NCI-H345 treated with DMSO at 0.1 percent for 48 hours (cell line): ENCODE measurements around the gene PIGN.

ENCODE experiments used
- DNase-seq: peaks from one replicate; lab custom pipeline; 2025; ENCODE audit not compliant: unreplicated experiment; lab: John Stamatoyannopoulos, UW

Gene PIGN

GRCh38 chr18:62122330-62122729 lies 64.5 kb downstream of the PIGN start:
- no peak for DNase-seq

GRCh38 chr18:62119884-62120283 lies 67.0 kb downstream of the PIGN start:
- DNase-seq, result no peak

- DNase-seq, result no peak
Observed at GRCh38 chr18:62118328-62118727, 68.5 kb downstream of the PIGN start.

- DNase-seq, result no peak
Observed at GRCh38 chr18:62109676-62110075, 77.2 kb downstream of the PIGN start.

- DNase-seq, result no peak
Observed at GRCh38 chr18:62107881-62108280, 79.0 kb downstream of the PIGN start.

GRCh38 chr18:62106271-62106670 lies 80.6 kb downstream of the PIGN start:
- DNase-seq, result no peak

GRCh38 chr18:62105376-62105775 lies 81.5 kb downstream of the PIGN start:
- DNase-seq, result no peak

- no peak for DNase-seq
Observed at GRCh38 chr18:62102221-62102620, 84.6 kb downstream of the PIGN start.

- no peak for DNase-seq
Observed at GRCh38 chr18:62101321-62101721, 85.5 kb downstream of the PIGN start.

GRCh38 chr18:62098960-62099359 lies 87.9 kb downstream of the PIGN start:
- DNase-seq, result no peak

- no peak for DNase-seq
Observed at GRCh38 chr18:62097698-62098097, 89.2 kb downstream of the PIGN start.

- no peak for DNase-seq
Observed at GRCh38 chr18:62091487-62092120, 95.3 kb downstream of the PIGN start.

- no peak for DNase-seq
Observed at GRCh38 chr18:62089174-62089573, 97.7 kb downstream of the PIGN start.

GRCh38 chr18:62088156-62088555 lies 98.7 kb downstream of the PIGN start:
- DNase-seq, result no peak

GRCh38 chr18:62085756-62086155 lies 101.1 kb downstream of the PIGN start:
- DNase-seq, result no peak

- DNase-seq, result no peak
Observed at GRCh38 chr18:62081761-62082294, 105.0 kb downstream of the PIGN start.

GRCh38 chr18:62081248-62081647 lies 105.6 kb downstream of the PIGN start:
- DNase-seq, result no peak

GRCh38 chr18:62080172-62080900 lies 106.5 kb downstream of the PIGN start:
- no peak for DNase-seq

- DNase-seq, result no peak
Observed at GRCh38 chr18:62073461-62074281, 113.2 kb downstream of the PIGN start.

GRCh38 chr18:62072370-62072769 lies 114.5 kb downstream of the PIGN start:
- no peak for DNase-seq

- no peak for DNase-seq
Observed at GRCh38 chr18:62071071-62071470, 115.8 kb downstream of the PIGN start.

- DNase-seq, result no peak
Observed at GRCh38 chr18:62070302-62070701, 116.6 kb downstream of the PIGN start.
